Tibial artery (tissue), 4 donors: ENCODE measurements around the gene CLTC.

ENCODE experiments used
- DNase-seq, 2 donors: peaks; one replicate each; pipeline ENCODE4 v3.0.0-alpha.2; 2019
- H3K27ac ChIP-seq, 2 donors: fragments of 200-600 bp; sonication (generic) in 1 of 2; 1 replicate in 1 of 2; 2 replicates in 1 of 2; pipeline ENCODE4 v1.5.1; 2018 to 2019; ENCODE audit warnings: mild to moderate bottlenecking in 1 of 2
- H3K27me3 ChIP-seq, 2 donors: fragments of 200-600 bp; sonication (generic) in 1 of 2; one replicate each; pipeline versions ENCODE4 v1.5.1 to v1.6.0; 2016 to 2019
- H3K36me3 ChIP-seq, 3 donors: fragments of 200-600 bp; sonication (generic) in 2 of 3; one replicate each; pipeline ENCODE4 v1.5.1; 2016 to 2019; ENCODE audit warnings: mild to moderate bottlenecking in 2 of 3
- H3K4me1 ChIP-seq, 4 donors: fragments of 200-600 bp; sonication (generic) in 2 of 4; 1 replicate in 3 of 4; 2 replicates in 1 of 4; pipeline ENCODE4 v1.5.1; 2016 to 2019
- H3K4me3 ChIP-seq, 2 donors: fragments of 200-600 bp; sonication (generic) in 1 of 2; 1 replicate in 1 of 2; 2 replicates in 1 of 2; pipeline ENCODE4 v1.5.1; 2018 to 2019; ENCODE audit warnings: mild to moderate bottlenecking in 2 of 2
- H3K9me3 ChIP-seq, 3 donors: fragments of 200-600 bp; sonication (generic) in 1 of 3; one replicate each; pipeline ENCODE4 v1.5.1; 2016 to 2019
- intact Hi-C: fragments of 100-400 bp; cut with DNase I; formaldehyde crosslinking; loops from one replicate; pipeline ENCODE4 v1.15.0; 2023; ENCODE audit warnings: low total_unique reads
- TF ChIP-seq, protein P1 (sequence below), 2 experiments: fragments of 200-600 bp in 1 of 2; fragments of 450-650 bp in 1 of 2; IDR thresholded peaks; one replicate each; pipeline ENCODE4 v1.5.1; 2017 to 2019; ENCODE audit warnings: antibody characterized with exemption in 2 of 2, mild to moderate bottlenecking in 1 of 2, moderate library complexity in 1 of 2

The CLTC gene

DNA sequence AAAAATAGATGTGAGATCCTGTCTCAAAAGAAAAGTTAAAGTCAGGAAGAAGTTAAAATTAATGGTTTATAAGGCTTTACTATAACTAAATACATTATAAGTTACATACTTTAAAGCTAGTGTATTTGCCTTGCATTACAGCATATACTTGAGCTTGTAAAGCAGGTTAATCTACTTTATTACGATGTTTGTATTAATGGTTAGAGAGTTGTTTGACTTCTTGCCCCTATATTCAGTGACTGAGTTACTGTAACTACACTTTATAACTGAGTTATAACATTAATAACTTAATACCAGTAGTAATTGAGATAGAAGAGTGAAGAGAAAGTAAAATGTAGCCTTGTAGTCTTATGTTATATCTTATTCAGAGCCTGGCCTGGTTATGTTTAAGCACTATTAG, 22.9 kb downstream of the CLTC start:
- DNase-seq, result no peak
- peaks cover 6 to 25% (median 10%) of the 10 kb centered on the region in 3 donors for H3K36me3 ChIP-seq

DNA sequence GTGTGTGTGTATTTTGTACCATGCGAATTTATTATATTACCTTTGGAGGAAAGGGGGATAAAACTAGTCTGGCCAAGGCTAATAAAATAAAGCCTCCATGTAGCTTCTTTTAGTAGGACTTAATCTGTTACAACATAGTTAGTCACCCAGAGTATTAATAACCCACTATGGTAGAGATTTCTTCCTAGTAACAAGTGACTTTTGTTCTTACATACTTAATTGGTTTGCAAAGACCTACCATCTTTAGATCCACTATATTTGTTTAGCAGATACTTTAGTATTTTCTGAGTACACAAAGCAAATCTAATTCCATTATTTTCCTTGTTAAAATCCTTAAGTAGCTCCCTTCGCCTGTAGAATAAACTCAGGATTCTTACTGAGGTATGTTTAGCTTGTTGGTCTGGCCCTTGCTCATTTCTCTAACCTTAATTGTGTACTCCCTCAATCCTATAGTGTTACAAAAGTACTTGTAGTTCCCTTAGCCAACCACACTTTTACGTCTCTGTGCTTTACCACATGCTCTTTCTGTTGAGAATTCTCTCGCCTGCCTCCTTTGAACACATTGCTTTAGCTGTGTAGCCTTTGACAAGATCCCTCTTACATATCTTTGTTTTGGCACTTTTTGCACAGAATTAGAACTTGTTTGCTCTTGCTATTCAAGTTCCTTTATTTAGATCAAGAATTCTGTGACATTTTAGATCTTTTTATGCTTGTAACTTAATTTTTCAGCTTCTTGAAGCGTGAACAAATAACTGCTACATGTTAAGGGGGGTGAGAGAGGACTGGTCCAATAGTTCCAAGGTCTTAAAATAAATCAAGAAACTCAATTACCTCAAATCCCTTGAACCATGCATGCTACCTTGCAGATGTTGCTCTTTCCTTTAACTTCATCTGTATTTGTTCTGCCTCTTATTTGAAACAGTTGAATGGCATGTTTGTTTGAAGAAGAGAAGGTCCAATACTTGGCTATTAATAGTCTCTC, 23.8 kb downstream of the CLTC start:
- no peak overlapping the region for H3K27ac ChIP-seq
- intact Hi-C loops, result no loop called here
- TF ChIP-seq, protein P1, sequence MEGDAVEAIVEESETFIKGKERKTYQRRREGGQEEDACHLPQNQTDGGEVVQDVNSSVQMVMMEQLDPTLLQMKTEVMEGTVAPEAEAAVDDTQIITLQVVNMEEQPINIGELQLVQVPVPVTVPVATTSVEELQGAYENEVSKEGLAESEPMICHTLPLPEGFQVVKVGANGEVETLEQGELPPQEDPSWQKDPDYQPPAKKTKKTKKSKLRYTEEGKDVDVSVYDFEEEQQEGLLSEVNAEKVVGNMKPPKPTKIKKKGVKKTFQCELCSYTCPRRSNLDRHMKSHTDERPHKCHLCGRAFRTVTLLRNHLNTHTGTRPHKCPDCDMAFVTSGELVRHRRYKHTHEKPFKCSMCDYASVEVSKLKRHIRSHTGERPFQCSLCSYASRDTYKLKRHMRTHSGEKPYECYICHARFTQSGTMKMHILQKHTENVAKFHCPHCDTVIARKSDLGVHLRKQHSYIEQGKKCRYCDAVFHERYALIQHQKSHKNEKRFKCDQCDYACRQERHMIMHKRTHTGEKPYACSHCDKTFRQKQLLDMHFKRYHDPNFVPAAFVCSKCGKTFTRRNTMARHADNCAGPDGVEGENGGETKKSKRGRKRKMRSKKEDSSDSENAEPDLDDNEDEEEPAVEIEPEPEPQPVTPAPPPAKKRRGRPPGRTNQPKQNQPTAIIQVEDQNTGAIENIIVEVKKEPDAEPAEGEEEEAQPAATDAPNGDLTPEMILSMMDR (IDR thresholded peaks at IDR 0.05), result no peak
- H3K4me1 ChIP-seq, result peaks cover 0 to 64% (median 22%) of the 10 kb centered on the region in 4 donors
- no peaks in the 10 kb centered on the region for H3K9me3 ChIP-seq
- no peak overlapping the region for H3K4me3 ChIP-seq
- H3K27me3 ChIP-seq, result no peaks in the 10 kb centered on the region
- peaks cover 15 to 34% (median 19%) of the 10 kb centered on the region in 3 donors for H3K36me3 ChIP-seq
- DNase-seq, result no peak

More for the DNA sequence above, 22.9 kb downstream of the CLTC start:
- Histone ChIP-seq H3K27ac (no peak overlapping the region), H3K4me1 (peaks cover 0 to 70% (median 26%) of the 10 kb centered on the region in 4 donors), H3K4me3 (no peak overlapping the region), H3K9me3 (no peaks in the 10 kb centered on the region), H3K27me3 (no peaks in the 10 kb centered on the region)
- intact Hi-C loops, result no loop called here
- TF ChIP-seq, protein P1 (IDR thresholded peaks at IDR 0.05), result no peak

DNA sequence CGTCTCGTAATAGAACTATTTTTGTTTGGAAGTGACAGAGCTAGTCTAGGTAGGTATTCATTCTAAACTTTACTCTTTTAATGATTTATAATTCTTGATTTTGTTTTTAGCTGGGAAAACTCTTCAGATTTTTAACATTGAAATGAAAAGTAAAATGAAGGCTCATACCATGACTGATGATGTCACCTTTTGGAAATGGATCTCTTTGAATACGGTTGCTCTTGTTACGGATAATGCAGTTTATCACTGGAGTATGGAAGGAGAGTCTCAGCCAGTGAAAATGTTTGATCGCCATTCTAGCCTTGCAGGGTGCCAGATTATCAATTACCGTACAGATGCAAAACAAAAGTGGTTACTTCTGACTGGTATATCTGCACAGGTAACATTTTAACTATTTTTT, 27.6 kb downstream of the CLTC start:
- peaks cover 39 to 66% (median 49%) of the 10 kb centered on the region in 3 donors for H3K36me3 ChIP-seq
- intact Hi-C loops, result no loop called here
- DNase-seq, result no peak

DNA sequence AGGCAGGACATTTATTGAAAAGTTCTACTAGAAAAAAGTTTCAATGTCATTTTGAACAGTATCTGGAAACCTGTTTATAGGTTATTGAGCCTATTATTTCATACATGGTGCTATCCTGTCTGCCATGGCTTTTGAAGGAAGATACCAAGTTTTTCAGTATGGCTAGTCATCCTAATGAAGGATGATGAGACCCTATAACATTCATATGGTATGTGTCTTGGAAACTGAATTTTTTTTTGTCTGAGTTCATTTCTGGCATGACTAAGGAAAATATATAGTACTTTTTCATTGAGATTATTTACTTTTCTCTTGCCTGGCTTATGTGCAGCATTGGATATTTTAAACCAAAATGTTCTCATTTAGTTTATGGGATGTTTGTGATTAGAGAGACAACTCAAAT, 30.2 kb downstream of the CLTC start:
- no peaks in the 10 kb centered on the region for H3K9me3 ChIP-seq
- no peaks in the 10 kb centered on the region for H3K27me3 ChIP-seq
- no peak overlapping the region for H3K27ac ChIP-seq
- no peak for DNase-seq
- intact Hi-C loops, result no loop called here
- TF ChIP-seq, protein P1 (IDR thresholded peaks at IDR 0.05), result no peak
- H3K36me3 ChIP-seq, result peaks cover 55 to 87% (median 67%) of the 10 kb centered on the region in 3 donors
- no peak overlapping the region for H3K4me3 ChIP-seq
- peaks cover 0 to 12% (median 0%) of the 10 kb centered on the region in 4 donors for H3K4me1 ChIP-seq

More for the DNA sequence above, 27.6 kb downstream of the CLTC start:
- Histone ChIP-seq H3K27me3 (no peaks in the 10 kb centered on the region), H3K9me3 (no peaks in the 10 kb centered on the region), H3K27ac (no peak overlapping the region), H3K4me1 (peaks cover 0 to 29% (median 13%) of the 10 kb centered on the region in 4 donors), H3K4me3 (no peak overlapping the region)
- TF ChIP-seq, protein P1 (IDR thresholded peaks at IDR 0.05), result no peak

DNA sequence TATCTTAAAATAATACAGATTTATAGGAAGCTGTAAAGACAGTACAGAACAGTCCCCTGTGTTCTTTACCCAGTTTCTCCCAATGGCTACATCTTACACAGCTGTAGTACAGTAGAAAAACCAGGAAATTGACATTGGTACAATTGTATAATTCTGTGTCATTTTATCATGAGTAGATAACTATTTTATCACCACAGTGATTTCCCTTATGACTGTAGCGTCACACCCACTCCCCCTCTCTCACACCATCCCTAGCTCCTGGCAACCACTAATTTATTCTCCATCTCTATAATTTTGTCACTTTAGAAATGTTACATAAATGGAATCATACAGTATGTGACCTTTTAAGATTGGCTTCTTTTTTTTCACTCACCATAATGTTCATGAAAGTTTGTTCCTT, 30.9 kb downstream of the CLTC start:
- H3K27me3 ChIP-seq, result no peaks in the 10 kb centered on the region
- H3K36me3 ChIP-seq, result peaks cover 62 to 87% (median 74%) of the 10 kb centered on the region in 3 donors
- H3K4me1 ChIP-seq, result peaks cover 0 to 12% (median 0%) of the 10 kb centered on the region in 4 donors
- no peak for DNase-seq
- H3K4me3 ChIP-seq, result no peak overlapping the region
- intact Hi-C loops, result no loop called here
- H3K9me3 ChIP-seq, result no peaks in the 10 kb centered on the region
- TF ChIP-seq, protein P1 (IDR thresholded peaks at IDR 0.05), result no peak
- H3K27ac ChIP-seq, result no peak overlapping the region
